GM18499 (cell line): ENCODE results near the gene RNF213.

Source experiments
- ATAC-seq: cut with Tn5 transposase; IDR thresholded peaks from one replicate; pipeline ENCODE4 v1.9.1; 2021; ENCODE audit warnings: moderate number of reproducible peaks; ENCODE audit not compliant: insufficient read depth, unreplicated experiment

Gene RNF213

DNA sequence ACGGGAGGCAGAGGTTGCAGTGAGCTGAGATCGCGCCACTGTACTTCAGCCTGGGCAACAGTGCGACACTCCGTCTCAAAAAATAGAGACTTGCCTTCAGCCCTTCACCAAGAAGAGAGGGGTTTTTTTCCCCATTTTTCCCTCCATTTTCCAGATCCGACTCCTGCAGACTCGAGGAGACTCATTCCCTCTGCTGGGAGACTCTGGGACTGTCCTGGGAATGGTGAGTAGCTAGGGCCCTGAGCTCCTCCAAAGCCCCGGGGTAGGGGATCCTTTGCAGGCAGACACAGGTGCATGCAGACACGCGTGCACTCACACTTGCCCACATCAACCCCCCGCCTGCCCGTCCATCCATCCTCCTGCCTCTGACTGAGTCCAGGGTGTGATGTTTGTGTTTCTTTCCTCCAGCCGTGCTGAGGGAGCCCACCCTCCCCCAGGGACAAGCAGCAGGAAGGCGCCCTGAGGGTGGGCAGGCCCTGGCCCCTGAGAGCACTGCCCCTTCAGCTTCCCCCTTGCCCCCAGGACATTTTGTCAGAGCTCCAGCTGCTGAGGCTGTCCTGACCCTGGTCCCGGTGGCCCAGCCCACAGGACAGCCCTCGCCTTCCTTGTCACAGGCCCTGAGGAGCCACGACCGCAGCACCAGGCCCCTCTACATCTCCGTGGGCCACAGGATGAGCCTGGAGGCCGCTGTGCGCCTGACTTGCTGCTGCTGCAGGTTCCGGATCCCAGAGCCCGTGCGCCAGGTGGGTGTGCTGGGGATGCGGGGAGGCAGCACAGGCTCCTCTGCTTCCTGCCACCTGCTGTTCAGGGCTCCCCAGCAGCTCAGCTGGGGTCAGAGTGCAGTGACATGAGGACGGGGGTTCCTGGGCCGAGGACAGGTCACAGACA, 164.5 kb downstream of the RNF213 start:
- ATAC-seq: no peak

DNA sequence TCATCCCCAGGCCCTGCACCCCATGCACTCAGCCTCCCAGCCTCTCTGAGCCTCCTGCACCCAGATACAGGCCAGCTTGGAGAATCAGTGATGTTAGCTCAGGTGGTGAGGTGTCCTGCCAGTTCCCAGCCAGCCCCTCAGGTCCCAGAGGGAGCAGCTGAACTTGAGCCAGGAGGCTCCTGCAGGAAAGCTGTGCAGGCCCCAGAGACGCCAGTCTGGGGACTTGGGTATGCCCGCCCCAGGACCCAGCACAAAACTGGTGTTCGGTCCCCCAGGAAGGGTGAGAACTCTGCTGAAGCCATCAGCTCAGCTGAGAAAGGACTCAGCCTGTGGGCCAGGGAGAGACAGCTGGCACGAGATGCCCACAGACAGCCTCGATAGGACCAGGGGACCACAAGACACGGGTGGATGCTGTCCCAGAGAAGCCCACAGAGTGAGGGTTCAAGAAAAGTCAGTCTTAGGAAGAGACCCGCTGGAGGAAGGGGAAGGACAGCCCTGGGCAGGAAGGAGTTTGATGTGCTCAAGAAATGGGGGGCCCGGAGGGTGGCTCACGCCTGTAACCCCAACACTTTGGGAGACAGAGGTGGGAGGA, 165.3 kb downstream of the RNF213 start:
- no peak for ATAC-seq

DNA sequence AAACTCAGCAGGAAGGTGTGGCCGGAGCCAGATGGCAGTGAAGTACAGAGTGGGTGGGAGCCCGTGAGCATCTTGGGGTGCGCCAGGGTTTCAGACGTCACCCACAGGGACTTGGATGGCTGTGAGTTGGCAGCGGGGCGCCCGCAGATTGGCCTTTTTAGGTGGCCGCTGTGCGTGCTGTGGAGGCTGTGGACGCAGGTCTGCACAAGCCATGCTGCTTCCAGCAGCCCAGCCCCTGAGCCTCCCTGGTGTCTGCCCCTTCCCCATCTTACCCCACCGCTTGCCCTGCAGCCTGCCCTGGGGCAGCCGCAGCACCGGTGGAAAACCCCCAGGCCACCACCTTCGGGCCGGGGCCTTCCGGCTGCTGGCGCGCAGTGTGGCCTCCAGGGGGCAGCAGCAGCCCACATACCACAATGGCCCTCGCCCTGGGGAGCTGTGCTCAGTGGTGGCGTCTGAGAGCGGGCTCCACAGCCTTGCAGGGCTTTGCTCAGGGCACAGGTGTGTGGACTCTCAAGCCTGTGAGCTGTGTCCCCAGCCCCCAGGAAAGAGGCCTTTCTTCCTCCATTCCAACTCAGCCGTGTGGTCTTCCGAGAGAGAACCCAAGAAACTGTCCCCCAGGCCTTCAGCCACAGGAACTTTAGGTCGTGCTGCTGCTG, 166.1 kb downstream of the RNF213 start:
- no peak for ATAC-seq

DNA sequence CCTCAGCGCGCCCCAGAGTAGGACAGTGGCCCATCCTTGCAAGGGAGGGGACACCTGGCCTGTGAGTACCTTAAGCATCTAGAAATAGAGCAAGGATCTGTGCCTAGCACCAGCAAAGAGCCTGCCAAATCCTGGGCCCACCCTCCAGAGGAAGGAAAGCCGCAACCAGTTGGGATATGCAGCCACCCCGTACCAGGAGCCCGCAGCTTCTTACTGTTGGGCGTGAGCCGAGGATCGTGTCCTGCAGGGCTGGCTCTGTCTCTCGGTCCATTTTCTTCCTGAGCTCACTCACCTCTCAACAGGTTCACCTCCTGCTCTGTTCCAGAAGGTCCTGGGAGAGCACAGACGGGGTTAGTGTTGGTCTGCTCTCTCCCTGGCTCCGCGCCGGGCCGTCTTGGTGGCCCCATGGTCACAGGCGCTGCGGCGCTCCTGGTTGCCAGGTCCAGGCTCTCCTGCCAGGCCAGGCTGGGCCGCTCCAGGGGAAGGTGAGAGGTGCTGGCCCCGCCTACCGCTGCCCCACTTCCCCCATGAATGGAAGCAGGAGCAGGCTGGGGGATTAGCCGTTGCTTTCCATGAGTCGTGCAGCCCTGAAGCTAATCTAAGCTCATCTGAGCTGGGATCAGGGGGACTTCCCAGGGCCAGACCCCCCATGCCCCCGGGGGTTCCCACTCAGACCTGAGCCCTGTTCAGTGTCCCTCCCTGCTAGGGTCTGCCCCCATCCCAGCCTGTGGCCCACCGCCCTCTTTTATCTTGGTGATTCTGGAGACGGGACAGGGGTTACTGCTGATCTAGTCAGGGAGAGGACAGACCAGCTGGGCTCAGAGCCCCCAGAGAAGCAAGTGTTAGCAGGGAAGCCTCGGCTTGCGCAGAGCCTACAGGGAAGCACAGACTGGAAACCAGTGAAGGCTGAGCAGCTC, 167.0 kb downstream of the RNF213 start:
- no peak for ATAC-seq

DNA sequence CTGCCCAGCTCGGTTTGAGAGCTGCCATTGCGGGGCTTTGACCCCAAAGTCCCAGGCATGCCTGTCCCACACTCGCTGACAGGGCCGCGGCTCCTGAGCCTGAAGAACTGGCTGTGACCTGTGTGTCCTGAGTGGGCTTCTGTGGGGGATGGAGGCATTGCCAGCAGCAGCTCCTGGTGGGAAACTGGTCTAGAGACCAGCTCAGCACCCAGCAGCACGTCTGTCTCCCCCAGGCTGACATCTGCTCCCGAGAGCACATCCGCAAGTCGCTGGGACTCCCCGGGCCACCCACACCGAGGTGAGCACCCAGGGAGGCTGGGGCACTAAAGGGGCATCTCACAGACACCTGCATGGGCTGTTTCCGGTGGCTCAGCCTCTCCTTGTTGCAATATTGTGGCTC, 167.7 kb downstream of the RNF213 start:
- no peak for ATAC-seq

DNA sequence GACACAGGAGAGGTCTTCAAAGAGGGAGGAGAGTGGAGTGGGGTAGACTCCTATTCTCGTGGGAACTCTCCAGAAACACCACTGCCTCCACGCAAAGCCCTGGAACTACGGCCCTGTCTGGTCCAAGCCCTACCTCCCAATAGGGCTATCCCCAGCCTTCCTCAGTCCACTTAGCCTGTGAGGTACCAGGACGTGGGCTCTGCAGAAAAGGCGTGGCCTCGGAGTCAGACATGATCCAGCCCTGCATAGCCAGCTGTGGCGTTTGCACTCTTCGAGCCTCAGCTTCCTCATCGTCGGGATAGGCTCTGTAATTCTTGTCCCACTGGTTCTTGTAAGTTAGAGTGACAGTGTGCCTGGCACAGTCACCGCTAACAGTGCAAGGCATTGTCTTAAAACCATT, 168.1 kb downstream of the RNF213 start:
- ATAC-seq: no peak

DNA sequence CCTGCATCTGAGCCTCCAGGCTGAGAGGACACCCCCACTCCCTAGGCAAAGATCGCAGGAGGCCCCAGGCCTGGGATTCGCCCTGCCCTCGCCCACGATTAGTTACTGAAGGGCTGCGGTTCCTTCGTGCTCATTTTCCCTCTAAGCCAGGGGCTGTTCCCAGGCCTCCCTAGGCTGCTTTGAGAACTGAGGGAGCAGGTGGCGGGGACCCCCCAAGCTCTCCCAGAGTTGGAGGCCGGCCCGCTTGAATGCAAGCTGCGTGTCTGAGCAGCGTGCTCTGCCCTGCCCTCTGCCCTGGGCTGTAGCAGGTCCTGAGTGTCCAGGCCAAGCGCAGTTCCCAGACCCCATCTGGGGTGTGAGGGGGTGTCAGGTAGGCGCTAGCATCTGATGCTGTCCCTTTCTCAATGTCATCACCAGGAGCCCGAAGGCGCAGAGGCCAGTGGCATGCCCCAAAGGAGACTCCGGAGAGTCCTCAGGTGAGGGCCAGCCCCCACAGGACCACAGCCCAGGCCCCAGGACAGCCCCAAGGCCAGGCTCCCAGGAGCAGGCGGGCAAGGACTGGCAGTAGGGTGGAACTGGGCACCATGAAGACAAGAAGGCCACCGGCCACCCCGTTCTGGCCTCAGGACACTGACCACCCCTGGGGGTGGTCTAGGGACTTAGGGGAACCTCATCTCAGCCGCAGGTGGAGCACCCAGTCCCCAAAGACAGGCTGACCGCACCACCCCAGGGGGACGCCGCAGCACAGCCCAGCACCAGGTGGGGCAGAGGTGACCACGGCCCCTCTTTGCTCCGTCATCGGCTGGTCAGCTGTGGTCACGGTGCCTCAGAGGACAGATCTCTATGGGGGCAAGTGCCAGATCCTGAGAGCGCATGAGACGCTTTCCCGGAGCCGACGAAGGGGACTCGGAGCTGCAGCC, 169.0 kb downstream of the RNF213 start:
- ATAC-seq: no peak

DNA sequence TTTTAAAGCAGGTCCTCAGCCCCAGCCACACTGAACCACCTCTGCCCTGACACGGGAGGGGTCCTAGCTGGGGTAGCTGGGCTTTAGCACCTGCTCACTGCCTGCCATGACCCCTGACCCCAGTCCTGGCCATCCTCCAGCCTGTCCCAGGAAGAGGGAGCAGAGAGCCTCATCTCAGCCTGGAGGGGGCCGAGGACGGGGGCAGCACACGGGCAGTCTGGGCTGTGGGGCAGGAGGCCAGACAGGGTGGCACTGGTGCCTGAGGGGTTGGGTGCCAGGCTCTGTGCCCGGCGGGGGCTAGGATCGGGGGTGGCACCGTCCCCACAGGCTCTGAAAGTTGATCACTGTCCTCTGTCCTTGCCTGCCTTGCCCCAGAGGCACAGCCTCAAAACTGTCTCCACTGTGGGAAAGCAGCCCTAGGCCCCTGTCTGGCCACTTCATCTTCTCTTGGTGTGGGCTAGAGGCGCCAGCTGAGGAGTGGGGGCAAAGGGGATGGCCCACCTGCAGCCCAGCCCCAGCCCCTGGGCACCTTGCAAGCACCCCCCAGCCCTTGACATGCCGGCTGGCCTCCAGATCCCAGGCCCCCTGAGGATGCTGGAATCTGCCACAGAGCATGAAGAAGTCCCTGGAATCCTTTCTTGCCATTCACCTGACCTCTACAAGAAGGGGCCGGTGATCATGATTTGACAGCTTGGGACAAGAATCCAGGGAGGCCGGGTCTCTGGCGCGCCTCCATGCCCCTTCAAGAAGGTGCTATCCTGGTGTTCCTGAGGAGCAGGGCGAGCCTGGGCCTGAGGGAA, 170.0 kb downstream of the RNF213 start:
- no peak for ATAC-seq

DNA sequence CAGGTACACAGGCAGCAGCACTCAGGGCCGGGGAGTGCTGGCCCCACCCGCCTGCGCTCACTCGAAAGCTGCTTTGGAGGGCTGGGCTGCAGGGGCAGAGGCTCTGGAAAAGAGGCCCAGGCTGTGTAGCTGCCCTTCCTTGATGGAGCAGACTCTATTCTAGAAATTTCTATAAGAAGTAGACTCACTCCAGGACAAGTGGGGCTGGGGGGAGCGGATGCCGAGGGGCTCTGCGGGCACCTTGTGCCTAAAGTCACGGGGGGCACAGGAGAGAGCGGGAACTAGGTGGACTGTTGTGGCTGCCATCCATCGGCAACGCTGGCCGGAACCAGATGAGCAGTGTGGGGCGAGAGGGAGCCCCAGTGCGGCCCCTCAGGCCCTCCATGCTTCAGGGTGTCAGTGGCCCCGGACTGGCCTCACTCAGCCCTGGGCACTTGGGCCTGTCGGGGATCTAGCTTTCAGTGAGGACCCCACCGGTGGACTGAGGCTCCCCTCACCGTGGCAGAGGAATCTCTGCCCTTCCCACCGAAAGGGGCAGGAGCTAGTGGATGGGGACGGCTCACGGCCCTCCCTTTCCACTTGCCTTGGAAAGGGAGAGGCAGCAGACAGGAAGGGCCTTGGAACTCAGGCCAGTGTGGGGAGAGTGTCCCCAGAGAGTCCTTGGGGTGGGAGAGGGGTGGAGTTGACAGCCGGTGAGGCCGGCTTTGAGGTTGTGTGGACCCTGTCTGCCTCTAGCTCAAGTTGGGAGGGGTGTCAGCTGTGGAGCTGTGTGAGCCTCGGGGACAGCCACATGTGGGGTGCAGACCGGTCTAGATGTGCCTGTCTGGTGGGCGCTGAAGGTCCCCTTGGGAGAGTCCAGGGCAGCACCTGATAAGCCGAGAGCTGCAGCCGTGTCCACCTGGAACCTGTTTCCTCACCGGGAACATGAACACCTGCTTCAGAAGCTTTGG, 170.9 kb downstream of the RNF213 start:
- ATAC-seq: no peak

DNA sequence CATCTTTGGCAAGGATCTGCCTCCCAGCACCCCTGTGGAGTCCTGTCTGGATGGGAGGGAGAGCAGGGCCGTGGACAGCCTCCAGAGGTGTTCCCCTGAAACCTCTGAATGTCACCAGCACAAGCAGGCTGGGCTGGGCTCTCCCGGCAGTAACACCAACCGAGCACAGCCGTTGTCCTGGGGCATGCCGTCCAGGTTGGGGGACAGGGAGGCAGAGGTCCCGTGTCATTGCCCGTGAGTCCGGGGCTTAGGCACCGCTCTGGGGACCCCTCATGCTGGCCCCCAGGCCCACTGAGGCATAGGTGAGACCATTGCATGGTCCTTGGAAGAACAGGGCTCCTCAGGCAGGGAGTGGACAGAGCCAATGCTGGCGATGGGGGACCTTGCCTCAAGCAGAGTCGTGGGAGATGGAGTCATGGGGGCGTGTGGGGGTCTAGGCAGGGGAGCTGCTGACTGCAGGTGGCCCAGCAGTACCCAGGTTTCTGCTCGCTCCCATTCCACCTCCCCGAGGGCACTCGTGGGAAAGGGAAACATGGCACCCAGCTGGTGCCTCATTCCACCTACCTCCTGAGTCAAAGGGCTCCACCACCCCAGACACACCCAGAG, 171.8 kb downstream of the RNF213 start:
- no peak for ATAC-seq

DNA sequence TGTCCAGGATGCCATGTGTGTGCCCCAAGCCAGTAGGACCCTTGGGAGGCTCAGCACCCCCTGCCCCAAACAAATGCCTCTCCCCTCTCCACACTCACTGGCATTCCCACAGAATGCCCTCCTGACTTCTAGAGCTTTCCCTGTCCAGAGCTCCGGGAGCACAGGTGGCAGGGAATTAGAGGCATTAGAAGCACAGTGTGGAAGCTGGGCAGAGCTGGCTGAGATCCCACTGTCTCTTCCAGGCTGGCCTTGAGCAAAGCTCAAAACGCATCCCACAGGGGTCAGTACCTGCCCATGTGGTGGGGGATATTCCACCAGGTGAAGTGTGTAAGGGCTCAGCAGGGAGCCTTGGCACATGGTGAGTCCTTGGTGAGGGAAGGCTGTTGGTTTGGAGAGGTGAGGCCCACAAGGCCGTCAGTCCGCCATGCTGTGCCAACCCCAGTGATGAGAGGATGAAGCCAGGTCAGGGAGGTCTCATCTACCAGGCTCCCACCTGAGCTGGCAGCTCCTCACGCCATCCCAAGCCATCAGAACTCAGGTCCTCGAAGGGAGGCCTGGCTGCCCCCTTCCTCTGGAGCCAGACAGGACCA, 172.4 kb downstream of the RNF213 start:
- ATAC-seq: no peak

DNA sequence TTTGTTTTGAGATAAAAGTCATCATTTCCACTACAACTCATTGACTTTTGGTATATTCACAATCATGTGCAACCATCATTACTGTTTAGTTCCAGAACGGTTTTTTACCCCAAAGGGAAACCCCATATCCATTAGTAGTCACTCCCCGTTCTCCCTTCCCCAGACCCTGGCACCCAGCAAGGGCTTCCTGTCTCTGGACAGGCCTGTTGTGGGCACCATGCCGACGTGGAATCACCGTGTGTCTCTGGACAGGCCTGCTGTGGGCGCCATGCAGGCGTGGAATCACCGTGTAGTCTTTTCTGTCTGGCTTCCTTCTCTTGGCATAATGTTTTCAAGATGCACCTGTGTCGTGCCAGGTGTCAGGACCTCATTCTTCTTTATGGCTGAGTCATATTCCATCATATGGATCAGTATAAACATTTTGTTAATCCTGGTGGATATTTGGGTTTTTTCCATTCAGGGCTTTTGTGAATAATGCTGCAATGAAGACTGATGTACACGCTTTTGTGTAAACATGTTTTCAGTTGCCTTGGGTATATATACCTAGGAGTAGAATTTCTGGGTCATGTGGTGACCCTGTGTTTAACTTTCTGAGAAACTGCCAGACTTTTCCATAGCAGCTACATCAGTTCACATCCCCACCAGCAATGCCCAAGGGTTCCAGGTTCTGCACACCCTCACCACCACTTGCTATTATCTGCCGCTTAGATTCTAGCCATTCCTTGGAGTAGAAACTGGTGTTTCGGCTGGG, 173.4 kb downstream of the RNF213 start:
- no peak for ATAC-seq

DNA sequence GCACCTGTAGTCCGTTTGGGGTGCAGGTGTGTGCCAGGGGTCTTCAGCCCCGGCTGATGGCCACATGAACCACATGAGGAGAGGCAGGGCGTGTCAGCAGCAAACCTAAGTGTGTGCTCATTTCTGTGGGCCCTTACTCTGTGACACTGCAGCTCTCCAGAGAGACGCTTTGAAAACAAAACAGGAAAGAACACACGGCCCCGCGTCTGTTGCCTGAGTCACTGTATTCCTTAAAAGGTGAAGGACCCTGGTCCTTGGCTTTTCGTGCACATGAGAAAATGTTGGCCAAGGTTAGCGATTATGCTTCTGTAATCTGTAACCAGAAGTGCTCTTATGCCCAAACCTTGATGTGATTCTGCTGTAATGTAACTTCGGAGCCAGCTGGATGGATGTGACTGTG, 176.9 kb downstream of the RNF213 start:
- no peak for ATAC-seq

DNA sequence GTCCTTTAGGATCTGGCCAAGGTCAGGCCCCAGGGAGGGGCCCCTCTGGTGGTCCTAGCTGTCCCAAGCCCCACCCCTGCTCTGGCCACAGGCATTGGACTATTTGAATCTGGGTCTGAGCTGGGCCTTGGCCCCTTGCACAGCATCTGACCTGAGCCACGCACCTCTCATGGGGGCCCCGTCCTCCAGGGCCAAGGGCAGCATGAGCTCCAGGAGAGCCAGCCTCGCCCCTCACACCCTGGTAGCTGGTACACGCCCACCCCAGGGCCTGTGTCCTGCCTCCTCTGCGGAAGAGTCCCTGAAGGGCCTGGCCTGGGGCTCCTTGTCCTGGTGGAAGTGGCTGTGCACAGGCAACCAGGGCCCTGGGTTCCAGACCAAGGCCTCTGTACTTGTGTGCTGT, 178.2 kb downstream of the RNF213 start:
- ATAC-seq: no peak

DNA sequence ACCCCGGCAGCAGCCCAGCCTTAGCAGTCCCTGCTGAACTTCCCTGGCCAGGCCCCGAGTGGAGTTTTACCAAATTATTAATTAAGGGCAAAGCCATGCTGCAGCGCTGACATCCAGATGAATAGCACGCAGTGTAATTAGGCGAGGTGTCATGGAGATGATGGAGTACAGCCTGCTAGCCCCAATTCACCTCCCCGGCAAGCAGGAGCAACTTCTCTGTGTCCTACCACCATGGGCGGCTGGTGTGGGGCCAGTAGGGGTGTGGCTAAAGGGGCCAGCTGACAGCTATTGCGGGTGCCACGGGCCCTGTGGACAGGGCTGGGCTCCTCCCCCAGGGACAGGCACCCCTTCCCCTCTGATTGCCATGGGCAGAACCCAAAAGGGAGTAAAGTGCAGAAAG, 178.8 kb downstream of the RNF213 start:
- no peak for ATAC-seq

DNA sequence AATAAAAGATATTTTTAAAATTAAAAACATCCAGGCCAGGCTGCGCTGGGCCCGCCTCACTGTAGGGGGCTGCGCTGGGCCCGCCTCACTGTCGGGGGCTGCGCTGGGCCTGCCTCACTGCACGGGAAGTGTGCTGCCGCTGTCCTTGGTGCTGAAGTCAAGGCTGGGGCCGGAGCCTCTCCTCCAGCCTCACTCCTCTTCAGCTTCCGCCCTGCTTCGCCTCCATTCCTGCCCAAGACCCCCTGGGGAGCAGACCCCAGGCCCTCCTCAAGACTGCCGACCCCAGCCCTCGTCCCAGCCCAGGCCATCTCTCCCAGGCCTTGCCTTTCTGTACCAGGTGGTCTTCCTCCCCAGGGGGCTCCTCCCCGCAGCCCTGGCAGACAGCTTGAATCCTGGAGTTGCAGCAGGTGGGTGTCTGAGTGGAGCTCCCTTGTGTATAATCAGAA, 180.5 kb downstream of the RNF213 start:
- ATAC-seq: no peak
